Neural cell (in vitro differentiated cells): ENCODE results near the gene NFIA. TPM values are rescaled to one million over a fixed set of nuclear protein-coding genes. Genes with fewer than 3 reads are reported as not detected.

Experiments
- H2AFZ ChIP-seq: fragments of 200-600, 300-800 bp; sonication (generic), shearing (Covaris generic); 2 replicates; pipeline ENCODE4 v1.6.0; 2014; ENCODE audit warnings: low read depth, mild to moderate bottlenecking, antibody characterized with exemption, low read length, moderate library complexity
- H3F3A ChIP-seq: fragments of 200-600 bp; shearing (Covaris generic); 2 replicates; pipeline ENCODE4 v1.6.1; 2016; ENCODE audit warnings: mild to moderate bottlenecking, moderate library complexity, mixed read lengths, antibody characterized with exemption, low read length; ENCODE audit not compliant: insufficient read depth, poor library complexity, severe bottlenecking
- H3K27ac ChIP-seq: fragments of 200-600, 300-800 bp; sonication (generic), shearing (Covaris generic); 2 replicates; pipeline ENCODE4 v1.5.1; 2014; ENCODE audit warnings: mild to moderate bottlenecking, low read length, moderate library complexity
- H3K27me3 ChIP-seq: fragments of 300-800, 200-600 bp; sonication (generic), shearing (Covaris generic); 2 replicates; pipeline ENCODE4 v1.6.0; 2014; ENCODE audit warnings: mild to moderate bottlenecking, low read depth, low read length, moderate library complexity; ENCODE audit not compliant: insufficient read depth
- H3K36me3 ChIP-seq: fragments of 300-800, 200-600 bp; sonication (generic), shearing (Covaris generic); 2 replicates; pipeline ENCODE4 v1.5.1; 2014; ENCODE audit warnings: mild to moderate bottlenecking, antibody characterized with exemption, low read length, moderate library complexity; ENCODE audit not compliant: insufficient read depth
- H3K4me2 ChIP-seq: fragments of 300-800, 200-600 bp; sonication (generic), shearing (Covaris generic); 2 replicates; pipeline ENCODE4 v1.6.0; 2014; ENCODE audit warnings: mild to moderate bottlenecking, low read length
- H3K4me3 ChIP-seq: fragments of 300-800, 200-600 bp; sonication (generic), shearing (Covaris generic); 2 replicates; pipeline ENCODE4 v1.5.1; 2014; ENCODE audit warnings: mild to moderate bottlenecking, low read length, moderate library complexity
- H3K79me2 ChIP-seq: fragments of 200-600 bp; shearing (Covaris generic); replicated peaks from 2 replicates; pipeline ENCODE4 v1.6.0; 2014; ENCODE audit warnings: mild to moderate bottlenecking, low read length, moderate library complexity; ENCODE audit not compliant: insufficient read depth
- H3K9ac ChIP-seq: fragments of 300-800, 200-600 bp; sonication (generic), shearing (Covaris generic); 2 replicates; pipeline ENCODE4 v1.6.1; 2016; ENCODE audit warnings: mild to moderate bottlenecking, low read length, mixed read lengths
- H3K9me2 ChIP-seq: fragments of 200-600 bp; shearing (Covaris generic); 2 replicates; pipeline ENCODE4 v1.6.1; 2016; ENCODE audit warnings: mild to moderate bottlenecking, low read length, mixed read lengths; ENCODE audit not compliant: insufficient read depth
- H3K9me3 ChIP-seq: fragments of 200-600, 300-800 bp; sonication (generic), shearing (Covaris generic); 2 replicates; pipeline ENCODE4 v1.6.1; 2016; ENCODE audit warnings: mild to moderate bottlenecking, mixed run types, low read length, moderate library complexity, mixed read lengths
- H4K20me1 ChIP-seq: fragments of 200-600 bp; shearing (Covaris generic); 2 replicates; pipeline ENCODE4 v1.6.1; 2016; ENCODE audit warnings: mild to moderate bottlenecking, mixed run types; ENCODE audit not compliant: insufficient read depth
- EP300 ChIP-seq: fragments of 450-650 bp; conservative IDR thresholded peaks from 2 replicates; pipeline ENCODE4 v1.6.1; 2014; ENCODE audit warnings: antibody characterized with exemption, mild to moderate bottlenecking, moderate library complexity; ENCODE audit not compliant: poor library complexity, severe bottlenecking
- EZH2 ChIP-seq: fragments of 200-600, 300-800 bp; shearing (Covaris generic), sonication (generic); IDR thresholded peaks from 2 replicates; pipeline ENCODE4 v1.6.1; 2014; ENCODE audit warnings: antibody characterized with exemption, low read length, borderline replicate concordance, mild to moderate bottlenecking; ENCODE audit not compliant: insufficient read depth, poor library complexity, severe bottlenecking
- MXI1 ChIP-seq: fragments of 450-650 bp; conservative IDR thresholded peaks from 2 replicates; pipeline ENCODE4 v1.6.1; 2014; ENCODE audit warnings: antibody characterized with exemption, mild to moderate bottlenecking; ENCODE audit not compliant: poor library complexity, severe bottlenecking
- POLR2AphosphoS5 ChIP-seq: IDR thresholded peaks from 2 replicates; pipeline ENCODE4 v1.6.1; 2012
- RAD21 ChIP-seq: fragments of 450-650 bp; conservative IDR thresholded peaks from 2 replicates; pipeline ENCODE4 v1.6.1; 2014; ENCODE audit warnings: antibody characterized with exemption, mild to moderate bottlenecking, moderate library complexity
- SMC3 ChIP-seq: fragments of 450-650 bp; conservative IDR thresholded peaks from 2 replicates; pipeline ENCODE4 v1.6.1; 2014; ENCODE audit warnings: antibody characterized with exemption, mild to moderate bottlenecking, moderate library complexity; ENCODE audit not compliant: poor library complexity
- TAF1 ChIP-seq: IDR thresholded peaks from 2 replicates; pipeline ENCODE4 v1.6.1; 2012; ENCODE audit warnings: low read depth
- polyA plus RNA-seq: library from polyadenylated mRNA; depleted of rRNA; stranded (reverse); fragments of >200 nt; gene quantifications from 2 replicates; pipeline ENCODE4 v1.2.3, GENCODE V29; 2014
- TF ChIP-seq, protein P1 (sequence below): fragments of 450-650 bp; IDR thresholded peaks from 2 replicates; pipeline ENCODE4 v1.5.1; 2014; ENCODE audit warnings: antibody characterized with exemption, mild to moderate bottlenecking, moderate library complexity; ENCODE audit not compliant: poor library complexity, severe bottlenecking
- TF ChIP-seq, protein P2 (sequence below): IDR thresholded peaks from 2 replicates; pipeline ENCODE4 v1.6.1; 2012; ENCODE audit warnings: borderline replicate concordance

The NFIA gene
- polyA plus RNA-seq, 1 donor from 2014 or later = 0.47 TPM

DNA sequence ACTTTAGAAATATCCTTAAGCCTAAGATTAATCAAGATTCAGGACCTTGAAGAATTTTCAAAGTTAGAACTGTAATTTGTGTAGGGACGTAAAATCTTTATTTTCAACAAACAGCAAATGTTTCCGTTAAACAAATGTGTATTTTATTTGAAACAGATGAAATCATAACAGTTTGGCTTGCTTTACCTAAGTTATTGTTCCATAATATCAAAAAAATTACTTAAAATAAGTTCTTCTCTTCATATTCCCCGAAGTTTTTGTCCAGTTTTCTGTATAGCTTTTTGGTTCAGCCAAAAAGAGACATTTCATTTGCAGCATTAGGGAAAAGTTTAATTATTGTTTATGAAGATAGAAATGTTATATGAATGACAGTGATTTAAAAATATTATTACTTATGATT, 100.1 kb downstream of the NFIA start:
- H3K9ac ChIP-seq = no peak overlapping the region
- no peaks in the 10 kb centered on the region for H3K9me3 ChIP-seq
- H3K27me3 ChIP-seq = no peaks in the 10 kb centered on the region
- no peak overlapping the region for H2AFZ ChIP-seq
- H4K20me1 ChIP-seq = no peaks in the 10 kb centered on the region
- H3K27ac ChIP-seq = no peak overlapping the region
- H3F3A ChIP-seq = no peaks in the 10 kb centered on the region
- no peak overlapping the region for H3K4me3 ChIP-seq
- no peaks in the 10 kb centered on the region for H3K79me2 ChIP-seq
- TF ChIP-seq, protein P1, sequence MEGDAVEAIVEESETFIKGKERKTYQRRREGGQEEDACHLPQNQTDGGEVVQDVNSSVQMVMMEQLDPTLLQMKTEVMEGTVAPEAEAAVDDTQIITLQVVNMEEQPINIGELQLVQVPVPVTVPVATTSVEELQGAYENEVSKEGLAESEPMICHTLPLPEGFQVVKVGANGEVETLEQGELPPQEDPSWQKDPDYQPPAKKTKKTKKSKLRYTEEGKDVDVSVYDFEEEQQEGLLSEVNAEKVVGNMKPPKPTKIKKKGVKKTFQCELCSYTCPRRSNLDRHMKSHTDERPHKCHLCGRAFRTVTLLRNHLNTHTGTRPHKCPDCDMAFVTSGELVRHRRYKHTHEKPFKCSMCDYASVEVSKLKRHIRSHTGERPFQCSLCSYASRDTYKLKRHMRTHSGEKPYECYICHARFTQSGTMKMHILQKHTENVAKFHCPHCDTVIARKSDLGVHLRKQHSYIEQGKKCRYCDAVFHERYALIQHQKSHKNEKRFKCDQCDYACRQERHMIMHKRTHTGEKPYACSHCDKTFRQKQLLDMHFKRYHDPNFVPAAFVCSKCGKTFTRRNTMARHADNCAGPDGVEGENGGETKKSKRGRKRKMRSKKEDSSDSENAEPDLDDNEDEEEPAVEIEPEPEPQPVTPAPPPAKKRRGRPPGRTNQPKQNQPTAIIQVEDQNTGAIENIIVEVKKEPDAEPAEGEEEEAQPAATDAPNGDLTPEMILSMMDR = no peak
- TF ChIP-seq, protein P2, sequence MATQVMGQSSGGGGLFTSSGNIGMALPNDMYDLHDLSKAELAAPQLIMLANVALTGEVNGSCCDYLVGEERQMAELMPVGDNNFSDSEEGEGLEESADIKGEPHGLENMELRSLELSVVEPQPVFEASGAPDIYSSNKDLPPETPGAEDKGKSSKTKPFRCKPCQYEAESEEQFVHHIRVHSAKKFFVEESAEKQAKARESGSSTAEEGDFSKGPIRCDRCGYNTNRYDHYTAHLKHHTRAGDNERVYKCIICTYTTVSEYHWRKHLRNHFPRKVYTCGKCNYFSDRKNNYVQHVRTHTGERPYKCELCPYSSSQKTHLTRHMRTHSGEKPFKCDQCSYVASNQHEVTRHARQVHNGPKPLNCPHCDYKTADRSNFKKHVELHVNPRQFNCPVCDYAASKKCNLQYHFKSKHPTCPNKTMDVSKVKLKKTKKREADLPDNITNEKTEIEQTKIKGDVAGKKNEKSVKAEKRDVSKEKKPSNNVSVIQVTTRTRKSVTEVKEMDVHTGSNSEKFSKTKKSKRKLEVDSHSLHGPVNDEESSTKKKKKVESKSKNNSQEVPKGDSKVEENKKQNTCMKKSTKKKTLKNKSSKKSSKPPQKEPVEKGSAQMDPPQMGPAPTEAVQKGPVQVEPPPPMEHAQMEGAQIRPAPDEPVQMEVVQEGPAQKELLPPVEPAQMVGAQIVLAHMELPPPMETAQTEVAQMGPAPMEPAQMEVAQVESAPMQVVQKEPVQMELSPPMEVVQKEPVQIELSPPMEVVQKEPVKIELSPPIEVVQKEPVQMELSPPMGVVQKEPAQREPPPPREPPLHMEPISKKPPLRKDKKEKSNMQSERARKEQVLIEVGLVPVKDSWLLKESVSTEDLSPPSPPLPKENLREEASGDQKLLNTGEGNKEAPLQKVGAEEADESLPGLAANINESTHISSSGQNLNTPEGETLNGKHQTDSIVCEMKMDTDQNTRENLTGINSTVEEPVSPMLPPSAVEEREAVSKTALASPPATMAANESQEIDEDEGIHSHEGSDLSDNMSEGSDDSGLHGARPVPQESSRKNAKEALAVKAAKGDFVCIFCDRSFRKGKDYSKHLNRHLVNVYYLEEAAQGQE = no peak
- TF ChIP-seq SMC3 (no peak), MXI1 (no peak), EZH2 (no peak), EP300 (no peak), POLR2AphosphoS5 (no peak), TAF1 (no peak), RAD21 (no peak)
- no peaks in the 10 kb centered on the region for H3K9me2 ChIP-seq
- no peak overlapping the region for H3K4me2 ChIP-seq
- H3K36me3 ChIP-seq = no peaks in the 10 kb centered on the region

DNA sequence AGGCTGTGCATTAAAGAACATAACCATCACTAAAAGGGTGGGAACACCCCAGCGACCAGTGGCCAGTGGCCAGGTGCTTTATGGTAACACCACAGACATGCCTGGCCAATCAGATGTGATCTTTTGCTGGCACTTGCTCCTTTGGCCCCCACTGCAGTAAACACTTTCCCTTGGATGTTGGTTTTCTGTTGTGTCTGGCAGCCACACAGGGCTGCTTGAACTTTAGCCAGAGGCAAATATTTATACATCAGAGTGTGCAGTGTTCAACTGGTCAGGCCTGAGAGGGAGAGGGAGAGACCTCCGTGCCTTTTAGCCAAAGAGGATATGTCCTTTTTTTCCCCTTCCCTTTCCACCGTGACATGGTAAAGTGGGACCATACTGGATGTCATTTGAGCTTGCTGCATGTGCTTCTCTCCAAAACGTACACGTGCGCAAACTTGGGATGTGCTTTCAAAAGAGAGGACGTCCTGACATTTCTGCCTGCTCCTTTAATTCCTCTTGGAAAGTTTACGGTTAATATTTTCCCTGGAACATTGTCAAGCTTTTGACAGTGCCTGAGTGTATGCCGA, 101.2 kb downstream of the NFIA start:
- H3K79me2 ChIP-seq = no peaks in the 10 kb centered on the region
- no peaks in the 10 kb centered on the region for H3K9me3 ChIP-seq
- no peaks in the 10 kb centered on the region for H3F3A ChIP-seq
- H4K20me1 ChIP-seq = no peaks in the 10 kb centered on the region
- no peaks in the 10 kb centered on the region for H3K36me3 ChIP-seq
- H3K9me2 ChIP-seq = no peaks in the 10 kb centered on the region
- H3K27ac ChIP-seq = no peak overlapping the region
- no peak overlapping the region for H3K4me3 ChIP-seq
- H2AFZ ChIP-seq = no peak overlapping the region
- no peaks in the 10 kb centered on the region for H3K27me3 ChIP-seq
- H3K9ac ChIP-seq = no peak overlapping the region
- TF ChIP-seq MXI1 (no peak), RAD21 (no peak), SMC3 (no peak), EP300 (no peak), TAF1 (no peak), POLR2AphosphoS5 (no peak), EZH2 (no peak)
- TF ChIP-seq, protein P1 = no peak
- TF ChIP-seq, protein P2 = no peak
- no peak overlapping the region for H3K4me2 ChIP-seq
